ENCODE measurements around the gene SRPX2.

- TF ChIP-seq CTCF (IDR thresholded peaks at IDR 0.05; ENCODE audit: poor library complexity) (no peak), EZH2phosphoT487 (IDR thresholded peaks at IDR 0.05; ENCODE audit: low read depth, severe bottlenecking, unreplicated experiment) (no peak), EZH2 (IDR thresholded peaks at IDR 0.05; ENCODE audit: borderline replicate concordance) (no peak)
Observed at GRCh38 chrX:100635989-100636320, 8.0 kb upstream of the SRPX2 start.
